AG09319 (cell line): ENCODE measurements around the gene ISCU.

Experiments used
- DNase-seq: peaks from one replicate; pipeline ENCODE4 v3.0.0-alpha.2; 2010; ENCODE audit warnings: low read depth; ENCODE audit errors: extremely low read depth
- TF ChIP-seq, protein P1 (sequence below): IDR thresholded peaks from 2 replicates; pipeline ENCODE4 v1.5.1; 2011; ENCODE audit warnings: low read depth, mild to moderate bottlenecking, inconsistent platforms, low read length, moderate library complexity

The ISCU gene

GRCh38 chr12:108562348-108563135, at the start of gene ISCU:
ISCU (plus strand) TSS chr12:108562596; CDS start chr12:108562623, 27 bp downstream.
- peak; percentile 93 for DNase-seq
- TF ChIP-seq, protein P1, sequence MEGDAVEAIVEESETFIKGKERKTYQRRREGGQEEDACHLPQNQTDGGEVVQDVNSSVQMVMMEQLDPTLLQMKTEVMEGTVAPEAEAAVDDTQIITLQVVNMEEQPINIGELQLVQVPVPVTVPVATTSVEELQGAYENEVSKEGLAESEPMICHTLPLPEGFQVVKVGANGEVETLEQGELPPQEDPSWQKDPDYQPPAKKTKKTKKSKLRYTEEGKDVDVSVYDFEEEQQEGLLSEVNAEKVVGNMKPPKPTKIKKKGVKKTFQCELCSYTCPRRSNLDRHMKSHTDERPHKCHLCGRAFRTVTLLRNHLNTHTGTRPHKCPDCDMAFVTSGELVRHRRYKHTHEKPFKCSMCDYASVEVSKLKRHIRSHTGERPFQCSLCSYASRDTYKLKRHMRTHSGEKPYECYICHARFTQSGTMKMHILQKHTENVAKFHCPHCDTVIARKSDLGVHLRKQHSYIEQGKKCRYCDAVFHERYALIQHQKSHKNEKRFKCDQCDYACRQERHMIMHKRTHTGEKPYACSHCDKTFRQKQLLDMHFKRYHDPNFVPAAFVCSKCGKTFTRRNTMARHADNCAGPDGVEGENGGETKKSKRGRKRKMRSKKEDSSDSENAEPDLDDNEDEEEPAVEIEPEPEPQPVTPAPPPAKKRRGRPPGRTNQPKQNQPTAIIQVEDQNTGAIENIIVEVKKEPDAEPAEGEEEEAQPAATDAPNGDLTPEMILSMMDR: no peak

GRCh38 chr12:108514468-108514972, 47.9 kb upstream of the ISCU start:
- TF ChIP-seq, protein P1: no peak
- no peak for DNase-seq

GRCh38 chr12:108514973-108515814, 47.2 kb upstream of the ISCU start, which contains the start of gene FICD:
FICD (plus strand) TSS chr12:108515277; CDS start chr12:108516973, 1,696 bp downstream.
- DNase-seq: peak; percentile 89
- TF ChIP-seq, protein P1: no peak

DNA sequence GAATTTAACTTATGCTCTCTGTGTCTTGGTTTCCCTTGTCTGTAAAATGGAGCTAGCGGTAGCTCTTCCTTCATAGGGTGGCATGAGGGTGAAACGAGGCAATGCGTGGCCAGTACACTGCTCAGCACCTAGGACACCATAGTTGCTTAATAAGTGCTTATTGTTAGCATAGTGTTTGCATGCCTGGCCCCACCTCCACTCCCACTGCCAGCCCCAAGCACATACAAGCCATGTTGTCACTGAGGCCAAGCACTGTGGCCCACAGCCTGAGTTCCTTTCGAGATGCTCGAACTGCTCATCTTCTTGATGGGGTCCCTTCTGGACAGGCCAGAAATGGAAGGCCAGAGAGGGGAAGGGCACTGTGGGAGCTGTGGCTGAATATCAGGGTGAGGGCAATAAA, 46.5 kb upstream of the ISCU start:
- DNase-seq: no peak
- TF ChIP-seq, protein P1: no peak

GRCh38 chr12:108516511-108517275, 45.7 kb upstream of the ISCU start:
- TF ChIP-seq, protein P1: peak; percentile 4
- no peak for DNase-seq

- no peak for DNase-seq
- TF ChIP-seq, protein P1: no peak
Measured at GRCh38 chr12:108517288-108518100, 44.9 kb upstream of the ISCU start.
